ENCODE results near the gene DCP1B. TPM values are rescaled to one million over a fixed set of nuclear protein-coding genes. Genes with fewer than 3 reads are reported as not detected.
A peak's percentile ranks its signal among the peaks of the same experiment; 100 is the strongest.

The DCP1B gene
- total RNA-seq, 3 donors from 2014 or later (not counting 1 experiment from before 2014, with no cell fraction given), result 4.7 to 8.5 (median 7.5) TPM

GRCh38 chr12:1926251-1926657 lies 78.0 kb downstream of the DCP1B start:
- H3K27me3 Mint-ChIP-seq (ENCODE audit: low read depth in 2 of 2), result peaks cover 0 to 7% of the 10 kb centered on the region in 2 donors
- Histone ChIP-seq H3K9me3 (ENCODE audit: control insufficient read depth, insufficient read depth, low read length) (no peaks in the 10 kb centered on the region), H3K27ac (ENCODE audit: low read length) (no peak overlapping the region), H3K4me1 (ENCODE audit: control insufficient read depth, insufficient read depth, low read length) (peaks cover 25% of the 10 kb centered on the region), H3K27me3 (ENCODE audit: control insufficient read depth, insufficient read depth, low read length) (no peaks in the 10 kb centered on the region), H3K36me3 (ENCODE audit: control insufficient read depth, insufficient read depth, low read length) (no peaks in the 10 kb centered on the region), H3K4me3 (ENCODE audit: low read length) (no peak overlapping the region)
- DNase-seq (no peak), ATAC-seq (no peak)
- peaks cover 9 to 28% of the 10 kb centered on the region in 2 donors for H3K4me1 Mint-ChIP-seq
- H3K4me3 Mint-ChIP-seq, result no peak overlapping the region
- H3K27ac Mint-ChIP-seq, result no peak overlapping the region
- no peak for TF ChIP-seq CTCF (IDR thresholded peaks at IDR 0.05)
- WGBS (ENCODE audit: insufficient coverage), result 87% methylated on average over 7 of the region's 7 CpGs
- H3K9me3 Mint-ChIP-seq, result no peaks in the 10 kb centered on the region
- intact Hi-C loops (cut with micrococcal nuclease), result no loop called here
- H3K36me3 Mint-ChIP-seq, result no peaks in the 10 kb centered on the region

- peaks cover 27% of the 10 kb centered on the region for H3K4me1 ChIP-seq (ENCODE audit: control insufficient read depth, insufficient read depth, low read length)
Measured at GRCh38 chr12:1925684-1926006, 78.6 kb downstream of the DCP1B start.

GRCh38 chr12:1924996-1925683 lies 79.1 kb downstream of the DCP1B start:
- H3K36me3 ChIP-seq (ENCODE audit: control insufficient read depth, insufficient read depth, low read length), result no peaks in the 10 kb centered on the region
- Mint-ChIP-seq H3K36me3 (no peaks in the 10 kb centered on the region), H3K27ac (no peak overlapping the region), H3K9me3 (no peaks in the 10 kb centered on the region), H3K27me3 (ENCODE audit: low read depth in 2 of 2) (peaks cover 0 to 9% of the 10 kb centered on the region in 2 donors), H3K4me3 (no peak overlapping the region), H3K4me1 (peaks cover 6 to 30% of the 10 kb centered on the region in 2 donors)
- WGBS (ENCODE audit: insufficient coverage), result 69% methylated on average over 7 of the region's 7 CpGs
- H3K27ac ChIP-seq (ENCODE audit: low read length), result peak overlapping the region; percentile 2
- TF ChIP-seq CTCF (IDR thresholded peaks at IDR 0.05), result no peak
- DNase-seq, result no peak
- no peaks in the 10 kb centered on the region for H3K27me3 ChIP-seq (ENCODE audit: control insufficient read depth, insufficient read depth, low read length)
- peaks cover 23% of the 10 kb centered on the region for H3K4me1 ChIP-seq (ENCODE audit: control insufficient read depth, insufficient read depth, low read length)
- intact Hi-C loops (cut with micrococcal nuclease), result loop anchor here (5.0 kb wide), 1 partner anchor 113 kb away; no protein-coding TSS in a partner anchor
- no peak overlapping the region for H3K4me3 ChIP-seq (ENCODE audit: low read length)
- H3K9me3 ChIP-seq (ENCODE audit: control insufficient read depth, insufficient read depth, low read length), result no peaks in the 10 kb centered on the region
- no peak for ATAC-seq

More at GRCh38 chr12:1925684-1926006, 78.6 kb downstream of the DCP1B start:
- no peaks in the 10 kb centered on the region for H3K27me3 ChIP-seq (ENCODE audit: control insufficient read depth, insufficient read depth, low read length)
- H3K27ac ChIP-seq (ENCODE audit: low read length), result no peak overlapping the region
- no peak overlapping the region for H3K4me3 ChIP-seq (ENCODE audit: low read length)
- H3K9me3 ChIP-seq (ENCODE audit: control insufficient read depth, insufficient read depth, low read length), result no peaks in the 10 kb centered on the region
- Mint-ChIP-seq H3K9me3 (no peaks in the 10 kb centered on the region), H3K36me3 (no peaks in the 10 kb centered on the region), H3K4me3 (no peak overlapping the region), H3K4me1 (peaks cover 9 to 30% of the 10 kb centered on the region in 2 donors), H3K27me3 (ENCODE audit: low read depth in 2 of 2) (peaks cover 0 to 7% of the 10 kb centered on the region in 2 donors), H3K27ac (no peak overlapping the region)
- no peak for DNase-seq
- no peaks in the 10 kb centered on the region for H3K36me3 ChIP-seq (ENCODE audit: control insufficient read depth, insufficient read depth, low read length)
- 86% methylated on average over 3 of the region's 3 CpGs for WGBS (ENCODE audit: insufficient coverage)
- no peak for ATAC-seq
- intact Hi-C loops (cut with micrococcal nuclease), result no loop called here
- no peak for TF ChIP-seq CTCF (IDR thresholded peaks at IDR 0.05)

GRCh38 chr12:1922985-1923384 lies 81.3 kb downstream of the DCP1B start:
- Histone ChIP-seq H3K4me3 (ENCODE audit: low read length) (no peak overlapping the region), H3K27ac (ENCODE audit: low read length) (no peak overlapping the region), H3K27me3 (ENCODE audit: control insufficient read depth, insufficient read depth, low read length) (no peaks in the 10 kb centered on the region), H3K36me3 (ENCODE audit: control insufficient read depth, insufficient read depth, low read length) (no peaks in the 10 kb centered on the region), H3K9me3 (ENCODE audit: control insufficient read depth, insufficient read depth, low read length) (no peaks in the 10 kb centered on the region), H3K4me1 (ENCODE audit: control insufficient read depth, insufficient read depth, low read length) (peaks cover 19% of the 10 kb centered on the region)
- ATAC-seq (no peak), DNase-seq (no peak)
- 87% methylated on average over 12 of the region's 12 CpGs for WGBS (ENCODE audit: insufficient coverage)
- Mint-ChIP-seq H3K9me3 (no peaks in the 10 kb centered on the region), H3K36me3 (no peaks in the 10 kb centered on the region), H3K4me1 (peaks cover 0 to 20% of the 10 kb centered on the region in 2 donors), H3K27ac (no peak overlapping the region), H3K27me3 (ENCODE audit: low read depth in 2 of 2) (peaks cover 0 to 8% of the 10 kb centered on the region in 2 donors), H3K4me3 (no peak overlapping the region)
- intact Hi-C loops (cut with micrococcal nuclease), result loop anchor here (5.0 kb wide), 1 partner anchor 111 kb away; no protein-coding TSS in a partner anchor
- no peak for TF ChIP-seq CTCF (IDR thresholded peaks at IDR 0.05)

All from natural killer cell (primary cell).